ENCODE measurements around the gene GSG1.

Gene GSG1

DNA sequence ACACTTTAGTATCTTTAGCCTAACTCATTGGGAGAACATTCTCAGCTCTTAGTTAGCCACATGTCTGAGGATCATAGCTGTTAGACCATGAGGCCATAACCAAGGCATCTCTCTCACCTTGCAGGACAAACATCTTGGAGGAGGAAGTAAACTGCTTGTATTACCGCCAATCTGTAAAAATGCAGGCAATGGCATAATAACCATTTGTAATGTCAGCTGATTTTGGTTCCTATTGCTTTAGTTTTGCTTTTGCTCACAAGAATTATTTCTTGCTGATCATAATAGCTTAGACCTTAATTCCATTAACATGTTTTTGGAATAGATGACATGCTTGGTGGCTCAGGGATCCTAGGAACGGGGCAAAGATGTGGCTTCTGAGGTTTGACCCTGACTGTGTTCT, 16.4 kb upstream of the GSG1 start:
- no peak for DNase-seq

DNA sequence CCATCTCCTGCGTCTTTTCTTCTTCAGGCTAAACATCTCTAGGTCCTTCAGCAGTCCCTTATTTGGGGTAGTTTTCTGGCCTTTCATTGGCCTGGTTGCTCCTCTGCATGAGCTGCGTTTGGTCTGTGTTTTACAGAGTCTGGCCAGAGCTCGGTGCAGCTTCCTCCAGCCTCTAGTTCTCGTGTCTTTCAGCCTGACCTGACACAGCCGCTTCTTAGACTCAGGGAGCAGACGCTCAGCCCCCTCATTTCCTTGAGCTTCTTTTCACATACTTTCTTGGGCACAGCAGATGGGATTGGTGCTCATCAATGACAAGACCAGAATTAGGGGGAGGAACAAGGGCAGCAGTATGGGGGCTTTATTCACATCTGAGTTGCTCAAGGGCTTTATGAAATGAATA, 13.6 kb upstream of the GSG1 start:
- DNase-seq = no peak

DNA sequence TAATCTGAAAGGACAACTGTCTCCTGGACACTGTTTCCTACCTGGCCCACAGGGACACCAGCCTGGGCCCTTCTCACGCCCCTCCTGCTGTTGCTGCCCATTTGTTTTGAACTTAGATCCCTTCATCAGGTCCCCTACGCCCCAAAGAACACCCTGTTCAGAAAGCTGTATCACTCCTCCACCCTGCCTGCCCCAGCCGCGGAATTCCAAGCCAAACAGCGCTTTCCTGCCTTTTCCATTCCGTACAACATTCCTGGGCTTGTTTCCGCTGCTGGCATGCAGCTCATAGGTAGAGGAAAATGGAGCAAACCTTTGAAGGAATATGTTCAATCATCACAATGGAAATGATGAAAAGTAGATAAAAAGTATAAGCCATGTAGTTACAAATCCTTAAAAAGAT, 12.8 kb upstream of the GSG1 start:
- no peak for DNase-seq

DNA sequence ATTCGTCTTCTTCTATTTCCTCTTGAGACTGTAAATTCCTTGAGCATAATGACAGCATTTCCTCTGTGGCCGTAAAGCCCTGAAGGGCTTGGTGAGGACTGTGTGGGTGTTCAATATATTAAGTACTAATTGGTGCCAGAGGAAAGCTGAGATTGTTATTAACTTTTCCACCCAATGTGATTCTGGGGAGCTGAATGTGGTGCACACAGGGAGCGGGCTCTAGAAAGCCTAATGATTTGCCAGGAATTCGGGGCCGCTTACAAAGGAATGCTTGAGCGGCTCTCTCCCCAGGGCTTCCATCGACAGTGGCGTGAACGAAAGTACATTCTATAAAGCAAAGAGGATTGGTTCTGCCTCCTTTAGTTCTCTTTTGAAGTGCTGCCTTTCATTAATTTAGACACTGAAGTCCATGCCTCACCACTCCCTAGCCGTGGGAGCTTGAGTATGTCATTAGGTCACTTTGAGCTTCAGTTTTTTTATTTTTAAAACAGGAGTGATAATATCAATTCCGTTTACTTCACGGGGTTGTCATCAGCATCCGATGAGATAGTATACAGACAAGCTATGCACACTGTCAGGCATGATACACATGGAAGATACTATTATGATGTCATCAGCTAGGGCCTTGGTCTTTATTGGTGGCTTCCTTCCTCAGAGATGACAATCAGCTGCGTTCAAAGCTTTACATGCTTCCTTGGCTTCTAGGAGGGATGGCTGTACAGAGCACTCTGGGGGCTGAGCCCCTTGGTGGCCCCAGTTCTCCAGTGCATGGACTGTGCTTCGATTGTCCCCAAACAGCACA, 11.0 kb upstream of the GSG1 start:
- DNase-seq = peak; percentile 41

DNA sequence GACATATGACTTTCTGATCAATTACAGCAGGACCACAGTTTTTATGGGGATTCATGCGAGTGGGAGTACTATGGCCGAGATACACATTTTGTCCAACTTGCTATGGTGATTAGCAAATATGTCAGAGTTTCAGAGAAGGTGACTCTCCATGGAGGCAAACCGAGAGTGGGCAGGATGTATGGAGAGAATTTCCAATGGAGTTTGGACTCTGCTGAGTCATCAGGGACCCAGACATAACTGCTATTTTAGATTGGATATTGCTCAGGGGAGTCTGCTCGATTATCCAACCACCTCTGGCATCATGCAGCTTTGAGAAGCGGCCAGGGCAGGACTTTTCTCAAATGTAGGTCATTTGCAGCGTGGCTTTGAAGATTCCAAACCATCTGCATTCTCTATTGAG, 9.5 kb upstream of the GSG1 start:
- DNase-seq = no peak

DNA sequence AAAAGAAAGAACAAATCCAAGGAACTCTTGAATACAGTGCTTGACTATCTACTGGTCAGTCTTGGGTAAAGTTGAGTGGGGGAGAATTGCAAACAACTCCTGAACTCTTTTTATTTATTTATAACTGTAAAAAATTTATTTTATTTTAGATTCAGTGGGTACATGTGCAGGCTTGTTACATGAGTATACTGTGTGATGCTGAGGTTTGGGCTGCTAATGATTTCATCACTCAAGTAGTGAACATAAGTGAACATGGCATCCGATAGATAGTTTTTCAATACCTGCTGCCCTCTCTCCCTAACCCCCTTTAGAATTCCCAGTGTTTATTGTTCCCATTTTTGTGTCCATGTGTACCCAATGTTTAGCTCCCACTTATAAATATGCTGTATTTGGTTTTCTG, 3.2 kb upstream of the GSG1 start:
- no peak for DNase-seq

DNA sequence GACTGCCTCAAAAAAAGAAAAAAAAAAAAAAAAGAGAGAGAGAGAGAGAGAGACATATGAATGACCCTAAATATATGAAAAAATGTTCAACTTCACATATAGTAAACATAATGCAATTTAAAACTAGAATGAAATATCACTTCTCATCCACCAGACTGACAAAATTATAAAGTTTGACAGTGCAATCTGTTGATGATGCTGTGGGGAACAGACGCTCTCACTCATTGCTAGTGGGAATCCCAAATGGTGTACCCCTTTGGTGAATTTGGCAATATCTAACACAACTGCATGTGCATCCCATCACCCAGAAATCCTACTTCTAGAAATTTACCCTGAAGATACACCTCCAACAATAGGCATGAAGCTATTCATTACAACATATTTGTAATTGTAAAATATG, 2.3 kb upstream of the GSG1 start:
- no peak for DNase-seq

DNA sequence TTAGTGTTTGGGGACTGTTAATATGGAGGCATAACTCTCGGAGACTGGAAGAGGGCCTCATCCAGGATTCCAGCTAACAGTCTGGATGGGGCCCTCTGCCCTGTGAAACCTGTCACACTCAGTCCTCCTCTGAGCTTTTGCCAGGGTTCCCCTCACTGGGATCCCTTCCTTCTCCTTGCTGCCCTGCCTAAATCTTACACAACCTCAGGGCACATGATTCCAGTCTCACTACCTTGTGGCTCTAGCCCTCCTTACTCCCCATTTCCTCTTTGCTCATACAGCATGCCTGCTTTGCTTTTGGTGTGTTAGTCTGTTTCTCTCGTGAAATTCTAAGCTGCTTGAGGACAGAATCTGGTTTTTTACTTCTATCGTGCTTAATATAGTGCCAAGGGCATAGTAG, 942 bp upstream of the GSG1 start:
- no peak for DNase-seq

DNA sequence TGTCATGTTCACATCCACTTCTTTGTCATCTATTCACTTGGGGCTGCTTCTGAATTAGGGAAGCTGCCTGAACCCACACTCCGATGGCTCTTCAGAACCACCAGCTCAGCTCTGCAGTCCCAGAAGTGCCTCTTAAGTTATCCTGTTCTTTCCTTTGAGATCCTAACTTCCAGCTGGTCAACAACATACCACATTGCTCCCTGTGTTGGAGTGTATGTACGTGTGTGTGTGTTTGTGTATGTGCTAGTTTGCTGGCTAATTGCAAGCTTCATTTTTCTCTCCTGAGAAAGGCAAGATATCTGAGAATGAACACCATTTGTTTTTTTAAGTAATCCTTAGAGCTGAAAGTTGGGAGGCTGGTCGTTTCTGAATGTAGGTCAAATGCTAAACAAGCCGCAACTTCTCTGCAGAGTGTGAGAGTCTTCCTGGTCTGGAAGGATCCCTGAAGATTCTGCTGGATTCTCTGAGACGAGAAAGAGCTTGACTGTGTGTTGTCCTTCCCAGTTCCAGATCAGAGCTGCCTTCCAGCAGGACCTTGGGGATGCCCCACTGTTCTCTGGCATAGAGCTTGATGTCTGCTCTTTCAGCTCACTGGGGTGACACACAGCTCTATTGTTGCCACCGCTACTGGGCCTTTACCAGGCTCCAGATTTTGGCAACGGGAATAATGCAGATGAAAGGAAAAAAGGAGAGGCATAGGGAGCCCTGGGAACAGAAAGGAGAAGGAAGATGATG, 839 bp downstream of the GSG1 start:
- DNase-seq = peak; percentile 25

DNA sequence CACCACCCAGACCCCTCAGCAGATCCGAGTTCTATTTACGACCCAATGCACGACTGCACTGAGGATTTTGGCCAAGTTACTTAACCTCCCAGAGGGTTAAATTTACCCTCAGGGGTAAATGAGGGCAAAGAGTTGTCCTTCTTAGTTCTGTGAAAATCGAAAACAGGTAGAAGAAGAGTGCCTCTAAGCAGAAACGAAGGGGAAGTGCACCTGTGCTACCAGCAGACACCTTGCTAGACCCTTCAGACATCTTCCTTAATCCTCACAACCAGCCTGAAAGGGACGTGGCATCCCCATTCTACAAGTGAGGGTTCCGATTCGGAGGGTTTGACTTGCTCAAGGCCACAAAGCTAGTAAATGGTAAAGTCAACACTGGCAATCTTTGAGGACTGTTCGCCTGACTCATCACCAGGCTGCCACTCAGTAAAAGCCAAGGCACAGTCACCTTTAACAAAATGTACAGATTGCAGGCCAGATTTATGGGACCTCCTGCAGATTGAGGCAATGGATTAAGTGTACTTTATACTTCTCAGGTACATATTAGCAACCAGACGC, 1.6 kb downstream of the GSG1 start:
- DNase-seq = no peak

DNA sequence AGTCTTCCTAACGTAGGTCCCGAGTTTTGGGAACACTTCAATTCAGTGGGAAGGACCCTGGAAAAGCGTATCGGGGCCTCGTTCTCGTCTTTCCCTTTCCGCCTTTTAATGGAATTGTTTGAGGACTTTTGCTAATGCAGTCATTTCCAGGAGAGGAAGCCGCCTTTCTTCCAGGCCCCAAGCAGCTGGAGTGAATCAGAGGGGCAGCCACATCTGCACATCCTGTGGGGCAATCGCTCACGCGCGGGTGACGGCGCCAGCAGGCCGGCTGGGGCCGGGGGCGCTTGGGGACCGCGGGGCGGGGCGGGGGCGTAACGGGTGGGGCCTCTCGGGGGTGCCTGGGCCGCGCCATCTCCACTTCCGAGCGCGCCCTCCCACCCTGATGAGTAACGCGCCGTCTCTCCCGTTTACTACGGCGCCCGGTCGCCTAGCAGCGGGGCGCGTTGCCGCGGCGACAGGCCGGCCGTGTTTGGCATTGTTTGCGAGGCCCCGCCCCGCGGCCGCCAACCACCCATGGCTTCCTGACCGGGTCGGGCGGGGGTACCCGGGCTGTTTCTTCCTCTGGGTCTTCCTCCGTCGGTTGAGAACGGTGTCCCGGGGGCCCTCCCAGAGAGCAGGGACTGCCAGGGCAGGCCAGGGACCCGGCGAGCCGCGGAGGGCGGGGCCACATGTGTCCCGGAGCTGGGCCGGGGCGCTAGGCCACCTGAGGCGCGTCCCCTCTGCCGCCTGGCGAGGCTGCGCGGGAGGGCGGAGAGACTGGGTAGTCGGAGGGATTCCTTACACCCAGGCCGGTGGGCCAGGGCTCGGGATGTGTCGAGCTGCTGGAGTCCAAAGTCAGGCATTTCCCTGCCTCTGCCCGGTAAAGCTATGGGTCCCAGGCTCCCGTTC, 2.3 kb downstream of the GSG1 start:
- DNase-seq = peak; percentile 90

DNA sequence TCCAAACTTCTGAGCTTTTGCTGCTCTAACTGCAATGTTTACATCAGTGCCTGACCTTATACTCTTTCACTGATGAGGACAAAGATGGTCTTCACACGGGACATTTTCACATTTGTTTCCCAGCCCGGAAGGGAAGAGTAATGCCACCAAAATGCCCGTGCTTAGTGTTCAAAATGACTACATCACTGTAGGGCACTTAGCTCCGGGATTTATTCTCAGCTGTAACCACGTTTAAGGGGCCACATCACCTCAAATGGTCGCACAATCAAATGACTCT, 2.9 kb downstream of the GSG1 start:
- DNase-seq = no peak

DNA sequence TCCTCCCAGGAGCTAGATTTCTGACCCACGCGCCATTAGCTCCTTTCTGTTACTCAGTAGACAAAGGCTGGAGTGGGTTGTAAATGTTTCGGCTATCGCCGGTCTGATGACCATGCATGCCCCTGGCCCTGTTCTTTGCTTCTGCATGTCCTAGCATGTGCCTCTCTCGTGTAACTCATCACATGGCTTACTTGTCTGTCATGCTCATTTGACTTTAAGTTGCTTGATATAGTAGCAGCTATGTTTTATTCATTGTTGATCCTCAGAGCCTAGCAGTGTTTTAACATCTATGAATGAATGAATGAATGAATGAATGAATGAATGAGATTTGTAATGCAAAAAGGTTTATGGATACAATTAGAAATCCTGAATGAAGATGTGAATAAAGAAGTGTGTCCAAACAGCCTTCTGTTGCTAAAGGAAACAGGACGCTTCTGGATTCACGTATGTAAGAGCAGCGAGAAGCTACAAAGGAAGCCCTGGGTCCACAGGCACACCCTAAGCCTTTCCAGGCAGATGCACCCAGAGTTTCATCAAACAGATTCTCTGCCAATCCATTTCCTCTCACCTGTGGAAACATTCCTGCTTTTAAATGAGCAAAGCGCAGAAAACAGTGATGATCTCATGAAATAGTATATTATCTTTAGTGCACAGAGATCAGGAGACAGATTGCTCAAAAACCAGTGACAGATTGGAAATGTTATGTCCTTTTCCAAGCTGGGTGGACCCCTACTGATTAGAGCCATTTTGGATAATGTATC, 3.4 kb downstream of the GSG1 start:
- DNase-seq = no peak

DNA sequence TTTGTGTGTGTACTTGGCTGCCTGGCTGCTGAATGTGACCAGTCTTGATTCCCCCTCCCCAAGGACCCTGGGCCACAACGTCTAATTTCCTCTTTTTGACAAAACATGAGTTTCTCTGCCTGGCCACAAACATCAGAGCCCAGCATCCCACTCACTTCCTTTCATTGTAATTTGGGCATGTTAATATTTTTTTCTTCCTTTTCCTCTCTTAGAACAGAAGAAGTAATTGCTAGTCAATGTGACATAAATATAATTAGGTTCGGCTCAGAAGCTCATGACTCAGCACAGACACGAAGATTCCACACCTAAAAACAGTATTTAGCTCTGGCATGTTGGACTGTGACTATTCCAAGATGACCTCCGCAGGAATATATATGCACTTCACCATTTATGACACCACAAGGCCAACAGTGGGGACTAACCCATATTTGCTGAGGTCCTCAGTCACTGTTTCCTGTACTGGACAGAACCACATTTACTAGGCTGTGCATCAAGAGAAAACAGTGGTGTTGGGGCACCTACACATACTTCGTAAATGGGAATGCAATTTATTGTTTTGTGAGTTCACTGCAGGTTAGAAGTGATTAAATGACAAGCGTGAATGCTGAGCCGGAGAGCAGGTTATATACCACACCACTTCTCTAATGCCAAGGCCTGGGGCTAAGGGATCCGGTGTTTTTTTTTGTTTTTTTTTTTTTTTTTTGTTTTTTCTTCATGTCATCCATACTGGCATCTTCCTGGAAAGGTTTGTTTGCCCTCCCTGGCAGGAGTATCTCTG, 4.2 kb downstream of the GSG1 start:
- DNase-seq = peak; percentile 26

DNA sequence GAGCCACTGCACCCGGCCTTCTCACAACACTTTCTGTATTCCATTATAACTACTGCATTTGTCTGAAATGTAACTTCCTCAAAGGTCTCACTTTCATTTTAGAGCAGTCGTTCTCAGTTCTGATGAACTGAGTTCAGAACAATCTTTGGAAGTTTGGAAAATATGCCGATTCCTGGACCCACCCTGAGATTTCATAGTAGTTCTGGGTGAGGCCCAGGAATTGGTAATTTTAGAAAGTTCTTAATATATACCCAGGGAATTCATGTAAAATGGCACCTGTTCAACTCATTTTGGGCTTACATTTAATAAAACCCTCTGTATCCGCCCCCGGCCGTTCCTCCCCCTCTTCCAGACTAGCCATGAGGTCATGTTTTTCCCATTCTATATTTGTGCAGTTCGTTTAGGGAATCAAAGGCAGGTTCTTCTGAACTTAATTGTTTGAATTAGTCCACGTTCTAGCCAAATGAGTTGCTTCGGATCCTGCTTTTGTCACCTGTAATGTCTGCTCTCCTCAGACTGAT, 5.9 kb downstream of the GSG1 start:
- no peak for DNase-seq

DNA sequence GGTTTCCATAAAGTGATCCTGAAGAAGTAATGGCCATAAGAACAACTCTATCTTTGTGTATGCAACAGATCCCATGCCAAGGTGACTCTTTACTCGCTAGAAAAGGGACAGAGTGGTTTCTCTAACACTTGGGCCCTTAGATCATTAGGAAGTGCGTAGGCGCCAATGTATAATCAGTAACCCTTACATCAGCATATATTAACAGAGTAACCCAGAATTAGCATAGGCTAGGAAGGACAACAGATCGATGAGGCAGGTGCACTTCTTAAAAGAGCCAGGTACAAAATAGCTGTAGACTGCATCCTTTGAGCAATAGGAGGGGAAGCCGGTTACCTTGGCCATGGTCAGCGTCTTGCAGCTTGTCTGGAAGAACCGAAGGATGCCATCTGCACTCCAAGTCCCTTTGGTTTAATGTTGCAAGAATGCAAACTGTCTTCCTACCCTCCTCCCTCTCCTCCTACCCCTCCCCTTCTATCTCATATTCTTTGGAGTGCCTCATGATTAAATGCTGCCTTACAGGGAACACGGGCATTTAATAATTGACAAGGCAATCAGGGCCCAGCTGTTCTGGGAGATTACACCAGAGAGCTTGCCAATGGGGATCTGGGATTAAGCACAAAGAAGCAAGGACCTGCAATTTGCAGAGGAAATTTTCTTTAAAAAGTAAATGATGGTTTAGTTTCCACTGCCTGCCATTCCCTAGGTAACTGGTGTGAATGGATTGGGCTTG, 8.0 kb downstream of the GSG1 start:
- no peak for DNase-seq

DNA sequence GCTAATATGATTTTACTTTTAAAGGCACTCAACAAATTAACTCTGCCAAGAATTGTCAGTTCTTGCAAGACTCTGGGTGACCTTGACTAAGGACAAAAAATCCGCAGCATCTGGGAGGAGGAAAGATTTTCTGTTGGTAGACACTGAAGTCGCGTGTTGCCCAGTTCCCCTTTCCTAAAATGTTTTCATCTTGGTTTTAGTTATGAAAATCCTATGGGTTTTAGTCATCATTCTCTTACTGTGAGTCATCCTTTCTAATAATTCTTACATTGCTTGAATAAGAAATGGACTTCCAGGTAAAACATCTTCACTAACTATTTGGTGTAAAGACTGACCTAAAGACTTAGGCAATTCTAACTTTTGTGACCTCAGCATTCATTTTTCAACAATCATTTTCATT, 9.1 kb downstream of the GSG1 start:
- peak; percentile 64 for DNase-seq

DNA sequence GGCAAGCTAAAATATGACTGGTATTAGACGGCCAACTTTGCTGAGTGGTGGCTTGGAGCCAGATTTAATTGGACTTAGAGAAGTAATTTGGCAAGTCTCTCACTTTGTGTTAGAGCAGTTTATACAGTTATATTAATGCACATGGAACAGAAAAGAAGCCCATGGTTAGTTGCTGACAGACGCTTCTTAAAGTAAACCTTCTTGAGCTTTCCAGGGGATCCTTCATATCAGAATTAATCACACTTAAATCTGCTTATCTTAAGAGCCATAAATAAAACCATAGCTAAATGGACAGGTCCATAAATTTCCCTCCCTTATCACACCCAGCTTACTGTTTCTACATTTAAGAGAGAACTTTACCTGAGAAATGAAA, 9.6 kb downstream of the GSG1 start:
- DNase-seq = peak; percentile 63

DNA sequence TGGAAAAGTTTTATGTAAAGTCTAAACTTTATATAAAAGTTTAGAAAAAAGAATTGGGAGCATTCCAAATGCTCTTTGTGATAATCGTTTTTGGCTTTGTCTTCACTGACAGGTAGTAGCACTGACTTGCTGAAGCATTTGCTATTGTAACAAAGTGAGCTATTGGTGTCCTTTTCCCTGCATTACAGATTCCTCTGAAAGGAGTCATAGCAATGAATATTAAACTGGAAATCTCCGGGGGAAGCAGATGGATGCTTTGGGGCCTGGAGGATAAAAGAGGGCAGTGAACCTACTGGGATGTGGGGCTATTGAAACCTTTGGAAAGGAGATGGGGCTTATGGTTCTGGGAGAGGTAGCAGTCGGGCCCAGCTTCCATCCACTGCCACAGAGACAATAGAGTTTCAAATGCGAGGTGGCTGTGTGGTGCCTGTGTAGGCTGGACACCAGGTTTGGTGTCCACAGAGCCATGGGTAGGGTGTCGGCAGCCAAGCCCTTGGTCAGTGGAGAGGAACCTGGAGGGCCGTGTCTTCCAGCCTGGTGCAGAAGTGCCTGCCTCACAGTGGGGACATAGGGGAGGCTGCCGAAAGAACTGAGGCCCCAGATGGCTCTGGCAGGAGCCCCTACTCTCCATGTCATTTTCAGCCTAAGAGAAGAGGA, 10.1 kb downstream of the GSG1 start:
- peak; percentile 67 for DNase-seq

DNA sequence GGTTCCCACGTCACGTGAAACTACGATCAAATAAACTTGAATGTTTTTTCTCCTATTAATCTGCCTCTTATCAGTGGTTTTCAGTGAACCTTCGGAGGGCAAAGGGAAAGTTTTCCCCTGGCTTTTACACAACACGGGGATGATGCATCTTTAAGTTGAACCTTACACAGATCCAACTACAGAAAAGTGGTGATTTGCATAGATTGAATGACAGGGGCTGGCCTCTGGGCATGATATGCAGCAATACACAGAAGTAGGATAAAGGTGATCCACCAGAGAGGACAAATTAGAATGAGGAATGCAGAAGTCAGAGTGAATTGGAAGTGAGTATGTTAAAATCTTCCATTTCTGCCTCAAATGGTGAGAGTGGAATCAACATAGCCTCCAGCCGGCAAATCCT, 11.6 kb downstream of the GSG1 start:
- DNase-seq = no peak

Measured in fibroblast of skin of abdomen (primary cell).